HCEC 1CT (cell line): ENCODE data around the gene TPH2.

Experiments used
- DNase-seq: peaks from one replicate; pipeline ENCODE4 v3.0.0-alpha.2; 2017

TPH2 gene

DNA sequence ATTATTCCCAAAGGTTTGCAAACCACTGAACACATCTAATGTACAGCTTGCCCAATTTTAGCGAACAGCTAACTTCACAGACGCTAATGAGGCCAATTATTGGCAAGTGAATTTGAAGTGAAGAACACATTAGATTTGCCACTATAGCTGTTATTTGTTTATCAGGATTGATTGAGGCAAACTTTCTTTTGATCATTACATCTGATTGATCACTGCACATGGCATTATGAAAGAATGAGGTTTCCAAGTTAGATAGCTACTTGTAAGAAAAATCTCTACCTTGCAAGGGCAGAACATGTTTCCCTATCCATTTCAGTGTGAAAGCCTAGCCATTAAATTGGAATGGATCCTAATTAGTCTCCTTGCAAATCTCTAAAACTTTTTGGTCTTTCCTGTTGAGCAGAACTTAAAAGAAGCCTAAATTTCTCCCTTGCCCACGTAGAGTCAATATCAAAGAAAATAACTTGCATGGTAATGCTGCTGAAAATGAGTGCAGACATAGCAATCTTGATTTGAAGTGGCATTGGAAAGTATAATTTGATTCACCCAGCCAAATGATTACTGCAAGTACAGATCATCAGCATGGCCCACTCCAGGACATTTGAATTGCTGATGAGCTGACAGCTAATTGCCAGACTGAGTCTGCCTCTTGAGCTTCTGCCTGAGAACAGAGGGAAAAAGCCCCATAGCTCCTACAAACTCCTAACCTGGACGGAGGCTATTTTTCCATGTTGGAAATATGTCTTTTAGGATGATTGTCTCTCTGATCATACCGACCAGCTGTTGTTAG lies 98.6 kb downstream of the TPH2 start:
- no peak for DNase-seq

DNA sequence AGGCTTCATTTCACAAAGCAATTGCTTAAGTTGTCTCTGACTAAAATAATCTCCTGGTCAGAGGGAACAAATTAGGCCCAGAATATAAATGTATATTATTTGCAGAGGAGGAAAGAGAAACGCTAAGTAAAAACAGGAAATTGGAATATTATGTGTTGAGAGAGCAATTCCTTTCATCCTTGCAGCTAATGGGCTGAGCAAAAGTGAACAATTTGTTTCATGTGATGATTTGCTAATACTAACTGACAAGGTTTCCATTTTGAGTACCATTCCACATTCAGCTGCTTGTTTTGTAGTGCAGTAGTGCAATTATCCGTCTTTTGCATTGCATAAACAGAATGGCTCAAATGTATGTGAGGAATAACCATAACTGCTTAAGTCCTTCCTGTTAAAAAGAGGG lies 103.2 kb downstream of the TPH2 start:
- no peak for DNase-seq

GRCh38 chr12:72053604-72054003 lies 115.0 kb downstream of the TPH2 start:
- DNase-seq = no peak

- no peak for DNase-seq
These were observed 115.9 kb downstream of the TPH2 start for GRCh38 chr12:72054511-72054910.

DNA sequence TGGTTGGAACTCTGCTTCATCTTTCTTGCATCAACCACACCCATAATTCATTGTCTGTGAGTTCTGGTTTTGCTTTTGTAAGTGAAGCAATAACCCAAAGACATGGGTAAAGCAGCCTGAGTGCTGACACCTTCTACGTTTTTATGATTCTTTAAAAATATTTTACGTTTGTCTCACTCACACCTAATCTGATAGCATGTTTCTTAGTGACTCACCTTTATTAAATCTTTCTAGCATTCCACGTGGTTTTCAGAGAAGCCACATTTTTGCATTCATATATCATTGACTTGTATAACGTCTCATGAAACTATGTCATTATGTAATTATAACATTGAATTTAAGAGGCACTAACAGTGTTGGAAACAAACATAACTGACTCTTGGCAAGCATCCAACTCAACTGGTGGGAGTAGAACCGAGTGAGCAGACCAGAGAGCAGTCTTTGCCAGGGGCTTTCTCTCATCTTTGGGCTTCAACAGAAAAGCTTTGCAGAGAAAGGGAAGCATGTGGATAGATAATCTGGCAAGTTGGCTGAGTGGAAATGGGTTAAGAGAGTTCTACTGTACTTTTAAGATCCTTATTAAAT lies 118.8 kb downstream of the TPH2 start:
- DNase-seq = no peak

DNA sequence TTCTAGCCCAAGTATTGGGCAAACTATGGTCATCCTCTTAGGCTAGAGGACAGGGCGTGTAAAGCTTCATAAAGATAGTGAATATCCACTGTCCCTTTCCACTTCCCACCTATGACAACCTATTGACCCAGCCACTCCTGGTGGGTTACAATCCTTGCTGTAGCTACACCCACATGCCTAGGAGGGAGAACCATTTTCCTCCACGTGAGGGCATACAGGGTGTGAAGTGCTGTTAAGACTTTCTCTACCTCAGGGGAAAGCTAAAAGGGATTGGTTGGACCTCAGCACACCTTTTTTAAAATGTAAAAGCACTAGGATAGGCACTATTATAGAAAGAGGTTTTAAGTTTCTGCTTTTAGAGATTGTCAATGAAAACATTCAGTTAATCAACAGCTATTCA lies 124.4 kb downstream of the TPH2 start:
- no peak for DNase-seq

DNA sequence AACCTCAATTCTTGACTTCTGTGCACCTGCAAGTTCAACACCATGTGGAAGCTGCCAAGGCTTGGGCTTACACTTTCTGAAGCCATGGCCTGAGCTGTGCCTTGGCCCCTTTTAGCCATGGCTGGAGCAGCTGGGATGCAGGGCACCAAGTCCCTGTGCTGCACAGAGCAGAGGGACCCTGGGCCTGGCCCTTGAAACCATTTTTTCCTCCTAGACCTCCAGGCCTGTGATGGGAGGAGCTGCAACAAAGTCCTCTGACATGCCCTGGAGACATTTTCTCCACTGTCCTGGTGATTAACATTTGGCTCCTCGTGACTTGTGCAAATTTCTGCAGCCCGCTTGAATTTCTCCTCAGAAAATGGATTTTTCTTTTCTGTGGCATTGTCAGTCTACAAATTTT lies 132.4 kb downstream of the TPH2 start:
- DNase-seq = no peak

DNA sequence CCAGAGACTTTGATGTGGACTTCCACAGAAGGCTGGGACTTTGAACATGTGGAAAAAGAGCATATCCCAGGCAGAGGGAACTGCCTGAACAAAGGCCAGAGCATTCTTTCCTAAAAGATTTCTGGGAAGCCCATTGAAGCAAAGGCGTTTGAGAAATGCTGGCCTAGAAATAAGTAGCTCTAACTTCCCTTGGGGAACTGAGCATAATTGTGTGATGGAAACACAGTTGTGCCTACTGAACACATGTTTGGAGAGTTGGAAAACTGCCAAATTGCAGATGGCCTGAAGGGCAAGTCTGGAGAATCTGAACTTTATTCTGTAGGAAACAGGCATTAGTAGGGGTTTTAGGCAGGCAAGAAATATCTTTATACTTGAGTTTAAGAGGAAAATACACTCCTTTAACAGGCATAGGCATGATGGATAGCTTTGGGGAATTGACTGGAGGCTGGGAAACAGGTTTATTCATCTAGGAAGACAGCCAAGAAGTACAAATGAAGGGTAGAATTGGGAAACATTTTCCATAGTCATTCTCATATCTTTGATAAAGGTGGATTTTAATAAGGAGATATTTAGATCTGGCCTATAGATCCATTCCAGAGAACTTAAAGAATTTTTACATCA lies 134.1 kb downstream of the TPH2 start:
- DNase-seq = no peak

DNA sequence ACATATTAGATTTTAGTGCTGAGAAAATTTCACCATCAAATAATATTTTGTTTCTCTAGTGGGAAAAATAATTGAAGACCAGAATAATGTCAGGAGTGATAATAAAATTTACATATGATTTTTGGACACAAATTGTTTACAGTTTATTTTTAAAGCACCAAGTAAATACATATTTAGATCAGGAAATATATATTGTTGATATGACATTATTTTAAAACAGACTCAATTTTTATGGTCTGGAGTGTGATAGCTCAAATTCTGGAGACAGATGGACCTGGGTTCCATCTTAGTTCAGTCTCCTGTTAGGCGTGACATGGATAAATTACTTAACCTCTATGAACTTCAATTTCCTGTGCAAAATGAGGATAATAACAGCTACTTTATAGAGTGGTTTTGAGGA lies 135.4 kb downstream of the TPH2 start:
- no peak for DNase-seq

DNA sequence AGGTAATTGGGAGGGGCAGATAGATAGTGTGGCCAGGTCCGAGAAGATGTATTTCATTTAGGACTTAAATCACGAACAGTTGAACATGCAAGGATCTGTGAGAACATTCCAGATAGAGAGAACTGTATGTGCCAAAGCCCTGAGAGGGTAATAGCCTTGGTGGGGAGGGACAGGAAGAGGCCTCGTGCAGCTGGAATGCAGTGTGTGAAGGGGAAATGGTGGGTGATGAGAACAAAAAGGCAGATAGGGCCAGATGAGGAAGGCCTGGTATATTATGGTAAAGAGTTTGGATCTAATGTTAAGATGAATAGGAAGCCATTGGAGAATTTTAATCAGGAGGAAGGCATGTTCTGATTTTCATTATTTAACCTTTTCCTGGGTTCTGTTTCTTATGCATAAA lies 136.3 kb downstream of the TPH2 start:
- no peak for DNase-seq

GRCh38 chr12:72075401-72075800 lies 136.8 kb downstream of the TPH2 start:
- no peak for DNase-seq

DNA sequence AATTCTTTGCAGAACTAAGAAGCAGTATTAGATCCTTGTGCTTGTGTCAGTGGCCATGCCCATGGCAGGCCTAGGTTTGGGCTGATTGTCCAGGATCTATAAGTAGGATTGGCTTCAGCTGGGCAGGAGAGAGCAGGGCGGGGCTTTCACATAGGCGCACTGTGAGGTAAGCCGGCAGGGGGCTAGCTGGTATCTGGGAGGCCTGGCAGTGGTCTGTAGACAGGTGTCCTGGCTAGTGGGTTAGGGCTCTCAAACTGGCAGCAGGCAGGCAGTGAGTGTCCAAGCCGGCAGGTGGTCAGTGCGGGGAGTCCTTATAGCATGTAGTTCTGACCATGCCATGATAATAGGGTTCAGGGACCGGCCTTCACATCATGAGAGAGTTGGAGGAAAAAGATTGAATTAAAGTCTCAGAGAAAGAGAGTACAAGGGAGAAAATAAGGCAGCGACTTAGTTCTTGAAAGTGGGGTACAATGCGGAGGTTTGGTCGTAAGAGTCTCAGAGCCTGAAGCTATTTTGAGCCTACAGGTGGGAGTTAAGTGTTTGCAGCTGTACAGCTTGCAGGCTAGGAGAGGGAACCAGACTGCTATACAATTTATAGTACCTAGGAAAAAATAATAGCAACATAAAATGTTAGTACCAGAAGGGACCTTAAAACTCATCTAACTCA lies 137.4 kb downstream of the TPH2 start:
- no peak for DNase-seq

DNA sequence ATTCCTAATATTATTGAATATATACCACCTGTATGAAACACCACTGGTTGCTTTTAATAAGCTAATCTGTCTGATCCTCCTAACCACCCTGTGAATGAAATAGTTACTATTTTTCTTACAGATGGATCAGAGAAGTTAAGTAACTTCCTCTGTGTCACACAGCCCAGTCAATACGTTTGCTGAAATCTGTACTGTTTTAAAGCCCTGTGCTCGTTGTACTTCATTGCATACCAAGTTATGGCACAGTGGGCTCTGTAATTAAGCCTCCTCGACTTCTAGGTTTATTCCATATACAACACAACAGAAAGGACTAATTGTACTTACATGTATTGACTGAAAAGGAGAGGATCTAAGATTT lies 137.9 kb downstream of the TPH2 start:
- DNase-seq = no peak

DNA sequence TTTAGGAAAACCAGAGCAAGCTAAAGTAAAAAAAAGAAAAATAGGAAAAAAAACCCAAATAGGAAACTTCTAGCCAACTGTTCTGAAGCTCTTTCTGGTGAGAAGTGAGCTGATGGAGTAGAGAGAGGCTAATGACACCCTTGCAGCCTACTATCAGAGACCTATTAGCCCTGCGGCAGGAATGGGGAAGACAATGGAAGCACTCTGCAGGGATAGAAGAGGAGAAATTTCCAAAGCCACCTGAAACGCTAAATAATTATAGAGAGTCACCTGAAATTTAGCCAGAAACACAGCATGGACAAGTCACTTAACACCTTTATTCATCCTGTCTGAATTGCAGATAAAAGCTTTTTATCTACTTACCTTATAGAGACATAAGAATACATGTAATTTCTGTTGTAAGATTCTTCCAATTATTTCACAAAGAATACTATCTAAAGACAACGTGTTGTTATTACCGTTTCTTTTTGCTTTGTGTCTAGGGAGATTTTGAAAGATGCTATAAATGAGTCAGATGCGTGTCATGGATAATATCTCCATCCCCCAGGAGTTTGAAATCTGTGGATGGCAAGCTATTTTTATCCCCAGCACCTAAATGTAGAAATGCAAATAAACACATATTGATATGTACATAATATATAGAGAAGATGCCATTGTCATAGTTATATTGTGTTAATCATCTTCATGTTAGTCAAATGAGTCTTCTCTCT lies 138.6 kb downstream of the TPH2 start:
- DNase-seq = no peak

DNA sequence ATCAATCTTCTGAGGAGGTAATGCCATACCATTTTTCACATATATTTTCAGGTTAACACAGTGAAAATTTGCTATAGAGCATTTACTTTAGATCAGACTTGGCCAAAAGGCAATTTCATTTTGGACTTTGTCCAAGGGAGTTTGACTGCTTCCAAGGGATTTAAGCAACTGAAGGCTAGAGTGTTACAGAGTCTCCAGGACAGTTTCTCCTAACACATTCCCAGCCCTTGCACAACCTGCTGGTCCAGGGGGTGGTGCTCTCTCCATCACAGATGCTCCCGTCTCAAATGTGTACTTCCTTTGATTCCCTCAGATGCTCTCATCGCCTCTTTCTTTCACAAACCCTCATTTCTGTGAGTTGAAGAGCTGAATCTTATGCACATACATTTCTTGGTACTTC lies 143.1 kb downstream of the TPH2 start:
- no peak for DNase-seq
